ENCODE measurements around the gene PRR12.

Gene PRR12

GRCh38 chr19:49595819-49596404 lies 4.9 kb downstream of the PRR12 start:
- DNase-seq: no peak
- Histone ChIP-seq H3K4me2 (ENCODE audit: low read depth, low read length) (no peak overlapping the region), H3K9ac (ENCODE audit: low read length) (no peak overlapping the region), H3K9me3 (replicated peaks; ENCODE audit: insufficient read depth, low read length) (no peaks in the 10 kb centered on the region), H3K36me3 (replicated peaks; ENCODE audit: insufficient read depth, low read length) (no peaks in the 10 kb centered on the region), H4K20me1 (ENCODE audit: insufficient read depth, low read length) (no peaks in the 10 kb centered on the region), H3K27ac (ENCODE audit: low read length) (no peak overlapping the region), H3K27me3 (replicated peaks; ENCODE audit: insufficient read depth, low read length) (no peaks in the 10 kb centered on the region), H3K4me1 (ENCODE audit: low read length) (peaks cover 6% of the 10 kb centered on the region), H3K4me3 (ENCODE audit: low read length) (no peak overlapping the region), H3F3A (ENCODE audit: insufficient read depth, low read length) (peaks cover 9% of the 10 kb centered on the region), H3K9me2 (replicated peaks; ENCODE audit: insufficient read depth, low read length) (no peaks in the 10 kb centered on the region), H2AFZ (ENCODE audit: low read length) (no peak overlapping the region), H3K79me2 (ENCODE audit: low read length) (peaks cover 57% of the 10 kb centered on the region)
- TF ChIP-seq EZH2 (optimal IDR thresholded peaks at IDR 0.05; ENCODE audit: low read depth, low read length): no peak
- no peak for TF ChIP-seq EZH2phosphoT487 (IDR thresholded peaks at IDR 0.05; ENCODE audit: low read length)
- TF ChIP-seq, protein P1, sequence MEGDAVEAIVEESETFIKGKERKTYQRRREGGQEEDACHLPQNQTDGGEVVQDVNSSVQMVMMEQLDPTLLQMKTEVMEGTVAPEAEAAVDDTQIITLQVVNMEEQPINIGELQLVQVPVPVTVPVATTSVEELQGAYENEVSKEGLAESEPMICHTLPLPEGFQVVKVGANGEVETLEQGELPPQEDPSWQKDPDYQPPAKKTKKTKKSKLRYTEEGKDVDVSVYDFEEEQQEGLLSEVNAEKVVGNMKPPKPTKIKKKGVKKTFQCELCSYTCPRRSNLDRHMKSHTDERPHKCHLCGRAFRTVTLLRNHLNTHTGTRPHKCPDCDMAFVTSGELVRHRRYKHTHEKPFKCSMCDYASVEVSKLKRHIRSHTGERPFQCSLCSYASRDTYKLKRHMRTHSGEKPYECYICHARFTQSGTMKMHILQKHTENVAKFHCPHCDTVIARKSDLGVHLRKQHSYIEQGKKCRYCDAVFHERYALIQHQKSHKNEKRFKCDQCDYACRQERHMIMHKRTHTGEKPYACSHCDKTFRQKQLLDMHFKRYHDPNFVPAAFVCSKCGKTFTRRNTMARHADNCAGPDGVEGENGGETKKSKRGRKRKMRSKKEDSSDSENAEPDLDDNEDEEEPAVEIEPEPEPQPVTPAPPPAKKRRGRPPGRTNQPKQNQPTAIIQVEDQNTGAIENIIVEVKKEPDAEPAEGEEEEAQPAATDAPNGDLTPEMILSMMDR (IDR thresholded peaks at IDR 0.05; ENCODE audit: low read length): no peak

DNA sequence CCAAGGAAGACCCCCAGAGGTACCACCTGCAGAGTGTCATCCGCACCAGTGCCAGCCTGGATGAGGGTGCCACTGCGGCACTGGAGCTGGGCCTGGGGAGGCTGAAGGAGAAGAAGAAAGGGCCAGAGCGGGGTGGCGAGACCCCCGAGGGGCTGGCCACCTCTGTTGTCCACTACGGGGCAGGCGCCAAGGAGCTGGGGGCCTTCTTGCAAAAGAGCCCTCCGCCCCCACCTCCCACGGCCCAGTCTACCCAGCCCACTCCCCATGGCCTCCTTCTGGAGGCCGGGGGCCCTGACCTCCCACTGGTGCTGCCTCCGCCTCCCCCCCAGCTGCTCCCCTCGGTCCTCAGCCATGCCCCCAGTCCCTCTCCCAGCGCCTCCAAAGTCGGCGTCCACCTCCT lies 5.4 kb downstream of the PRR12 start:
- Histone ChIP-seq H3K9ac (ENCODE audit: low read length) (no peak overlapping the region), H3K4me2 (ENCODE audit: low read depth, low read length) (no peak overlapping the region), H3K27ac (ENCODE audit: low read length) (no peak overlapping the region), H2AFZ (ENCODE audit: low read length) (no peak overlapping the region), H4K20me1 (ENCODE audit: insufficient read depth, low read length) (no peaks in the 10 kb centered on the region), H3F3A (ENCODE audit: insufficient read depth, low read length) (peaks cover 9% of the 10 kb centered on the region), H3K36me3 (replicated peaks; ENCODE audit: insufficient read depth, low read length) (no peaks in the 10 kb centered on the region), H3K9me2 (replicated peaks; ENCODE audit: insufficient read depth, low read length) (no peaks in the 10 kb centered on the region), H3K9me3 (replicated peaks; ENCODE audit: insufficient read depth, low read length) (no peaks in the 10 kb centered on the region), H3K4me1 (ENCODE audit: low read length) (peaks cover 6% of the 10 kb centered on the region), H3K27me3 (replicated peaks; ENCODE audit: insufficient read depth, low read length) (no peaks in the 10 kb centered on the region), H3K79me2 (ENCODE audit: low read length) (peaks cover 57% of the 10 kb centered on the region), H3K4me3 (ENCODE audit: low read length) (no peak overlapping the region)
- TF ChIP-seq, protein P1 (IDR thresholded peaks at IDR 0.05; ENCODE audit: low read length): no peak
- TF ChIP-seq EZH2phosphoT487 (IDR thresholded peaks at IDR 0.05; ENCODE audit: low read length) (no peak), EZH2 (optimal IDR thresholded peaks at IDR 0.05; ENCODE audit: low read depth, low read length) (no peak)
- DNase-seq: no peak

GRCh38 chr19:49596954-49597702 lies 6.1 kb downstream of the PRR12 start:
- H3K9me3 ChIP-seq (replicated peaks; ENCODE audit: insufficient read depth, low read length): no peaks in the 10 kb centered on the region
- no peak for TF ChIP-seq EZH2phosphoT487 (IDR thresholded peaks at IDR 0.05; ENCODE audit: low read length)
- TF ChIP-seq EZH2 (optimal IDR thresholded peaks at IDR 0.05; ENCODE audit: low read depth, low read length): no peak
- TF ChIP-seq, protein P1 (IDR thresholded peaks at IDR 0.05; ENCODE audit: low read length): no peak

More at GRCh38 chr19:49596954-49597702, 6.1 kb downstream of the PRR12 start:
- H3K9me2 ChIP-seq (replicated peaks; ENCODE audit: insufficient read depth, low read length): no peaks in the 10 kb centered on the region
- no peak overlapping the region for H3K9ac ChIP-seq (ENCODE audit: low read length)
- H2AFZ ChIP-seq (ENCODE audit: low read length): no peak overlapping the region
- H3K27me3 ChIP-seq (replicated peaks; ENCODE audit: insufficient read depth, low read length): no peaks in the 10 kb centered on the region
- H3F3A ChIP-seq (ENCODE audit: insufficient read depth, low read length): peaks cover 4% of the 10 kb centered on the region
- no peak overlapping the region for H3K4me3 ChIP-seq (ENCODE audit: low read length)
- no peak overlapping the region for H3K4me2 ChIP-seq (ENCODE audit: low read depth, low read length)
- no peaks in the 10 kb centered on the region for H3K36me3 ChIP-seq (replicated peaks; ENCODE audit: insufficient read depth, low read length)
- H3K79me2 ChIP-seq (ENCODE audit: low read length): peaks cover 55% of the 10 kb centered on the region
- no peak overlapping the region for H3K27ac ChIP-seq (ENCODE audit: low read length)
- no peaks in the 10 kb centered on the region for H4K20me1 ChIP-seq (ENCODE audit: insufficient read depth, low read length)
- H3K4me1 ChIP-seq (ENCODE audit: low read length): peaks cover 6% of the 10 kb centered on the region
- DNase-seq: no peak
